Activated CD4-positive, alpha-beta T cell treated with anti-CD3 and anti-CD28 coated beads for 24 hours (primary cell): Measurements from ENCODE around the gene CLEC1A.

Experiments
- DNase-seq, 2 donors: peaks; one replicate each; pipeline ENCODE4 v3.0.0-alpha.2; 2020; ENCODE audit warnings: low read depth in 2 of 2

The CLEC1A gene

GRCh38 chr12:10098791-10099190 is at the start of gene CLEC1A:
TSS of gene CLEC1A (minus strand) at chr12:10098985. CDS start at chr12:10098922, 63 bp downstream.
- DNase-seq, result no peak

- DNase-seq, result no peak
These were observed 49.1 kb upstream of the CLEC1A start for GRCh38 chr12:10147714-10148403.

GRCh38 chr12:10142976-10143589 is 44.3 kb upstream of the CLEC1A start:
- DNase-seq, result no peak

- peak; percentile 9 to 15 for DNase-seq
These were observed 41.2 kb upstream of the CLEC1A start for GRCh38 chr12:10140001-10140400.

GRCh38 chr12:10136637-10137205 is 37.9 kb upstream of the CLEC1A start:
- no peak for DNase-seq

- DNase-seq, result no peak
These were observed 36.3 kb upstream of the CLEC1A start for GRCh38 chr12:10135126-10135525.

- no peak for DNase-seq
These were observed 34.1 kb upstream of the CLEC1A start for GRCh38 chr12:10132850-10133370.

GRCh38 chr12:10131111-10131690 is 32.4 kb upstream of the CLEC1A start:
- DNase-seq, result no peak

- no peak for DNase-seq
These were observed 31.3 kb upstream of the CLEC1A start, which contains the start of gene CLEC7A for GRCh38 chr12:10130042-10130441. TSS of gene CLEC7A (minus strand) at chr12:10130199. CDS start at chr12:10130082, 117 bp downstream.

GRCh38 chr12:10128687-10129086 is 29.9 kb upstream of the CLEC1A start:
- DNase-seq, result no peak

- DNase-seq, result no peak
These were observed 27.6 kb upstream of the CLEC1A start for GRCh38 chr12:10126413-10126812.

GRCh38 chr12:10122689-10123088 is 23.9 kb upstream of the CLEC1A start:
- DNase-seq, result no peak

GRCh38 chr12:10121278-10121677 is 22.5 kb upstream of the CLEC1A start:
- no peak for DNase-seq

- DNase-seq, result no peak
These were observed 20.3 kb upstream of the CLEC1A start for GRCh38 chr12:10119066-10119465.

- no peak for DNase-seq
These were observed 17.1 kb upstream of the CLEC1A start for GRCh38 chr12:10115890-10116289.

GRCh38 chr12:10115311-10115710 is 16.5 kb upstream of the CLEC1A start:
- DNase-seq, result no peak

GRCh38 chr12:10113920-10114319 is 15.1 kb upstream of the CLEC1A start:
- no peak for DNase-seq

GRCh38 chr12:10113075-10113474 is 14.3 kb upstream of the CLEC1A start:
- no peak for DNase-seq

GRCh38 chr12:10111451-10111850 is 12.7 kb upstream of the CLEC1A start:
- DNase-seq, result no peak

- no peak for DNase-seq
These were observed 11.6 kb upstream of the CLEC1A start for GRCh38 chr12:10110256-10110844.

GRCh38 chr12:10102322-10102721 is 3.5 kb upstream of the CLEC1A start:
- no peak for DNase-seq

GRCh38 chr12:10101648-10102220 is 2.9 kb upstream of the CLEC1A start:
- no peak for DNase-seq
